ENCODE results near the gene RPS6KB2. TPM values are rescaled to one million over a fixed set of nuclear protein-coding genes. Genes with fewer than 3 reads are reported as not detected.

RPS6KB2 gene
- total and polyA plus RNA-seq, 10 donors: 39.5 to 95.0 (median 55.3) TPM

GRCh38 chr11:67416416-67417335 lies 11.6 kb upstream of the RPS6KB2 start:
- no peaks in the 10 kb centered on the region for H3K9me3 ChIP-seq
- peak overlapping the region; percentile 37 to 96 (median 86) for H3K27ac ChIP-seq
- DNase-seq: peak; percentile 92
- 33 to 57% (median 51%) methylated on average over 9 to 21 of the region's 21 CpGs for WGBS, 5 donors
- H3K4me1 ChIP-seq: peaks cover 43 to 95% (median 84%) of the 10 kb centered on the region in 6 donors
- H3K27me3 ChIP-seq (replicated peaks in 1 of 7): peaks cover 0 to 35% (median 11%) of the 10 kb centered on the region in 7 donors
- peak; percentile 54 to 68 (median 54) for TF ChIP-seq POLR2AphosphoS5 (IDR thresholded peaks at IDR 0.05)
- no peak for TF ChIP-seq CTCF (IDR thresholded peaks at IDR 0.05 in 8 of 11, conservative IDR thresholded peaks at IDR 0.05 in 3 of 11)
- TF ChIP-seq POLR2A (IDR thresholded peaks at IDR 0.05): no peak
- intact Hi-C loops (cut with DNase I; ENCODE audit: low total_unique reads): no loop called here
- H3K4me3 ChIP-seq: peak overlapping the region in 1 of 8 donors; percentile 14
- H3K36me3 ChIP-seq: no peaks in the 10 kb centered on the region

DNA sequence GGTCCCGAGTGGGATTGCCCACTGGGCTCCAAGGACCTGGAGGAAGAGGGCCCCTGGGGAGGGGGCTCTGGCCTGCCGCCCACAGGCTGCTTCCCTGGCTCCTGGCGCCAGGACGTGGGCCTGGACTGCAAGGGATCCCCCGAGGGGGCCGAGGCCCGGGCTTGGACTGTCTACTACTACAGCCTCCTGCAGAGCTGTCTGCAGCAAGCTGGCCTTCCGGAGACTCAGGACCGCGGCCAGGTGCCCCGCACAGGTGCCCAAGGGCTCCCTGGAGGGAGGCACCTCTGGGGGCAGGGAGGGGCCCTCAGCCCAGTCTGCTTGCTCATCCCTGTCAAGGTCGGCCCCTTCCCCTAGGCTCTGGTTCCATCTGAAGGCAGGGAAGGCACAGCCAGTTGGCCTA lies 10.9 kb upstream of the RPS6KB2 start:
- H3K36me3 ChIP-seq: no peaks in the 10 kb centered on the region
- no peak for DNase-seq
- TF ChIP-seq CTCF (IDR thresholded peaks at IDR 0.05 in 8 of 11, conservative IDR thresholded peaks at IDR 0.05 in 3 of 11) (no peak), POLR2A (IDR thresholded peaks at IDR 0.05) (no peak), POLR2AphosphoS5 (IDR thresholded peaks at IDR 0.05) (no peak)
- peak overlapping the region; percentile 37 to 96 (median 86) for H3K27ac ChIP-seq
- H3K4me3 ChIP-seq: no peak overlapping the region
- H3K9me3 ChIP-seq: no peaks in the 10 kb centered on the region
- intact Hi-C loops (cut with DNase I; ENCODE audit: low total_unique reads): no loop called here
- H3K27me3 ChIP-seq (replicated peaks in 1 of 7): peaks cover 0 to 33% (median 11%) of the 10 kb centered on the region in 7 donors
- 77 to 100% (median 83%) methylated on average over 2 to 12 of the region's 12 CpGs for WGBS, 5 donors
- H3K4me1 ChIP-seq: peaks cover 43 to 89% (median 76%) of the 10 kb centered on the region in 6 donors

DNA sequence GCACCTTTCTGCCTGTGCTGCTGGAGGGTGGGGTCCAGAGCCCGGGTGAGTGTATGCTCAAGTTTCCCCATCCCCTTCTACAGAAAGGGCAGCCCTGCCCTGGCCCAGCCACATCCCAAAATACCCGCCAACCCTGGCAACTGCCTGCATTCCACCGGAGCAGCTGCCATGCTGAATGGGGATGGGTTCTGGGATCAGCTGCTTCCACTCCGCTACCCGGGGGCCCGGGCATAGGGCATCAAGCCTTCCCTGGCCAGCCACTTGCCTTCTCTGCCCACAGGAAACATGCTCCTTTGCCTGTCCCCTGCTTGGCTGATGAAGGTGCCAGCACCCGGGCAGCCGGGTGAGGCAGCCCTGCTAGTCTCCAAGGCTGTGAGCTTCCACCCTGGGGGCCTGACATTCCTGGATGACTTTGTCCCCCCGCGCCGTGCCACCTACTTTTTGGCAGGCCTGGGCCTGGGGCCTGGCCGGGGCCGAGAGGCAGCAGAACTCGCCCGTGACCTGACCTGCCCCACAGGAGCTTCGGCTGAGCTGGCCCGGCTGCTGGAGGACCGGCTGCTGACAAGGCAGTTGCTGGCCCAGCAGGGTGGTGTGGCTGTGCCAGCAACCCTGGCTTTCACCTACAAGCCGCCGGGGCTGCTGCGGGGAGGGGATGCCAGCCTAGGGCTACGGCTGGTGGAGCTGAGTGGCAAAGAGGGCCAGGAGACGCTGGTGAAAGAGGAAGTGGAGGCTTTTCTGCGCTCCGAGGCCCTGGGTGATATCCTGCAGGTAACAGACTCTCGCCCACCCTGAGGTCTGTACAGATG lies 9.6 kb upstream of the RPS6KB2 start:
- Histone ChIP-seq H3K36me3 (no peaks in the 10 kb centered on the region), H3K27me3 (replicated peaks in 1 of 7) (peaks cover 0 to 26% (median 11%) of the 10 kb centered on the region in 7 donors), H3K9me3 (no peaks in the 10 kb centered on the region), H3K27ac (peak overlapping the region; percentile 11 to 96 (median 86)), H3K4me1 (peaks cover 43 to 76% (median 67%) of the 10 kb centered on the region in 6 donors), H3K4me3 (peak overlapping the region in 3 of 8 donors; percentile 5 to 85 (median 65))
- peak; percentile 93 for DNase-seq
- 39 to 52% (median 43%) methylated on average over 13 to 26 of the region's 26 CpGs for WGBS, 5 donors
- intact Hi-C loops (cut with DNase I; ENCODE audit: low total_unique reads): no loop called here
- peak; percentile 41 to 77 (median 73) for TF ChIP-seq POLR2AphosphoS5 (IDR thresholded peaks at IDR 0.05)
- TF ChIP-seq CTCF (IDR thresholded peaks at IDR 0.05 in 8 of 11, conservative IDR thresholded peaks at IDR 0.05 in 3 of 11): no peak

Data from spleen (tissue), 11 donors.